Ishikawa (cell line): ENCODE measurements around the gene MTG1.

ENCODE experiments used
- CEBPB ChIP-seq: IDR thresholded peaks from 2 replicates; pipeline ENCODE4 v1.6.1; 2012
- CREB1 ChIP-seq: IDR thresholded peaks from 2 replicates; pipeline ENCODE4 v1.6.1; 2012; ENCODE audit warnings: low read depth
- EGR1 ChIP-seq: IDR thresholded peaks from 2 replicates; pipeline ENCODE4 v1.6.1; 2012
- EP300 ChIP-seq: IDR thresholded peaks from 2 replicates; pipeline ENCODE4 v1.6.1; 2012; ENCODE audit warnings: borderline replicate concordance
- FOXM1 ChIP-seq: IDR thresholded peaks from 2 replicates; pipeline ENCODE4 v1.6.1; 2012; ENCODE audit warnings: low read depth, borderline replicate concordance
- MAX ChIP-seq: IDR thresholded peaks from 2 replicates; pipeline ENCODE4 v1.6.1; 2012
- NFIC ChIP-seq: IDR thresholded peaks from 2 replicates; pipeline ENCODE4 v1.6.1; 2012
- RAD21 ChIP-seq: IDR thresholded peaks from 2 replicates; pipeline ENCODE4 v1.6.1; 2012; ENCODE audit warnings: low read depth
- REST ChIP-seq: IDR thresholded peaks from 2 replicates; pipeline ENCODE4 v1.6.1; 2012; ENCODE audit warnings: low read depth, mild to moderate bottlenecking
- TAF1 ChIP-seq: IDR thresholded peaks from 2 replicates; pipeline ENCODE4 v1.6.1; 2012; ENCODE audit warnings: low read depth, mild to moderate bottlenecking
- TCF12 ChIP-seq: IDR thresholded peaks from 2 replicates; pipeline ENCODE4 v1.6.1; 2012; ENCODE audit warnings: low read depth
- TEAD4 ChIP-seq: IDR thresholded peaks from 2 replicates; pipeline ENCODE4 v1.6.1; 2012
- USF1 ChIP-seq: IDR thresholded peaks from 2 replicates; pipeline ENCODE4 v1.6.1; 2012
- YY1 ChIP-seq: IDR thresholded peaks from 2 replicates; pipeline ENCODE4 v1.6.1; 2012; ENCODE audit warnings: low read depth
- ZBTB7A ChIP-seq: IDR thresholded peaks from 2 replicates; pipeline ENCODE4 v1.6.1; 2012; ENCODE audit warnings: low read depth

MTG1 gene

GRCh38 chr10:133349160-133349568 is 44.8 kb upstream of the MTG1 start:
- TF ChIP-seq TEAD4 (no peak), USF1 (no peak), TAF1 (no peak), ZBTB7A (no peak), REST (no peak), MAX (no peak), EP300 (no peak), TCF12 (no peak), FOXM1 (no peak), YY1 (no peak)

GRCh38 chr10:133349577-133350011 is 44.4 kb upstream of the MTG1 start:
- TF ChIP-seq CEBPB (no peak), NFIC (no peak), ZBTB7A (0 out of 2 replicates have a peak, but pooled peaks have one; percentile 37), EP300 (no peak)

- TF ChIP-seq REST: no peak
- TF ChIP-seq TCF12: no peak
- TF ChIP-seq ZBTB7A: no peak
- TF ChIP-seq EGR1: no peak
- no peak for TF ChIP-seq CEBPB
- TF ChIP-seq MAX: no peak
- TF ChIP-seq CREB1: no peak
- TF ChIP-seq RAD21: no peak
- TF ChIP-seq TEAD4: no peak
- no peak for TF ChIP-seq EP300
- no peak for TF ChIP-seq TAF1
- no peak for TF ChIP-seq USF1
- TF ChIP-seq YY1: no peak
- no peak for TF ChIP-seq FOXM1
- no peak for TF ChIP-seq NFIC
These were observed 43.5 kb upstream of the MTG1 start for GRCh38 chr10:133350283-133350949.

GRCh38 chr10:133350950-133351329 is 43.0 kb upstream of the MTG1 start:
- TF ChIP-seq ZBTB7A (no peak), CEBPB (no peak), TCF12 (no peak), TAF1 (no peak), REST (no peak), NFIC (no peak), EP300 (no peak), USF1 (no peak; the same call in 1 of the 2 replicates), CREB1 (no peak), MAX (no peak), RAD21 (no peak), FOXM1 (no peak), TEAD4 (no peak), YY1 (no peak), EGR1 (no peak)
